ENCODE data around the gene CACNG8. TPM values are rescaled to one million over a fixed set of nuclear protein-coding genes. Genes with fewer than 3 reads are reported as not detected.
"Not testable (repeated sequence)": the region's sequence is repeated elsewhere in the genome, so short reads cannot be mapped to it uniquely, and the experiment has no call there.

The CACNG8 gene
- total RNA-seq, 4 donors from 2014 or later, result not detected

GRCh38 chr19:53944416-53944815 lies 18.3 kb upstream of the CACNG8 start:
- TF ChIP-seq CTCF (IDR thresholded peaks at IDR 0.05), result no peak
- ATAC-seq (ENCODE audit: low FRiP score) (no peak), DNase-seq (ENCODE audit: low spot score) (no peak)

- DNase-seq (ENCODE audit: low spot score), result no peak
- ATAC-seq (ENCODE audit: low FRiP score), result no peak
- TF ChIP-seq CTCF (IDR thresholded peaks at IDR 0.05), result no peak
Measured at GRCh38 chr19:53944933-53945332, 17.8 kb upstream of the CACNG8 start.

DNA sequence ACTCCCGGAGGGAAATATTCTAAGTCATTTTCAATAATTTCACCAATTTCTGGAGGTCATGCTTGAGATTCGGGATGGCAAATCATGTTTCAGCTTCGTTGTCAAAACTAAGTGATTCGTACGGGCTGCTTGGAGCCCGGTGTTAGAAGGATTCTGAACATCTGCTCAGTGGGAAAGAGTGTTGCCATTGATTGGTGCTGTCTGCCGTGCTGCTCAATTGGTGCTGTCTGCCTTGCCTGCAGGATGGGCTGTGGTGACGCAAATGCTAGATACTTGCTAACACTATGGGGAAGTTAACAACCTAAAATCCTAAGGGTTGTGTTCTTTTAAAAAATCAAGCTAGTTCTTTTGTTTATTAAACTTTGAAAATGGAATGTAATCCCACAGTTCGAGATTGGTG lies 17.3 kb upstream of the CACNG8 start:
- ATAC-seq (ENCODE audit: low FRiP score), result no peak
- no peak for DNase-seq (ENCODE audit: low spot score)
- no peak for TF ChIP-seq CTCF (IDR thresholded peaks at IDR 0.05)

- TF ChIP-seq CTCF (IDR thresholded peaks at IDR 0.05), result no peak
- DNase-seq (ENCODE audit: low spot score), result no peak
- ATAC-seq (ENCODE audit: low FRiP score), result no peak
Measured at GRCh38 chr19:53945998-53946397, 16.7 kb upstream of the CACNG8 start.

- no peak for ATAC-seq (ENCODE audit: low FRiP score)
- no peak for TF ChIP-seq CTCF (IDR thresholded peaks at IDR 0.05)
- DNase-seq (ENCODE audit: low spot score), result no peak
Measured at GRCh38 chr19:53947624-53948023, 15.1 kb upstream of the CACNG8 start.

DNA sequence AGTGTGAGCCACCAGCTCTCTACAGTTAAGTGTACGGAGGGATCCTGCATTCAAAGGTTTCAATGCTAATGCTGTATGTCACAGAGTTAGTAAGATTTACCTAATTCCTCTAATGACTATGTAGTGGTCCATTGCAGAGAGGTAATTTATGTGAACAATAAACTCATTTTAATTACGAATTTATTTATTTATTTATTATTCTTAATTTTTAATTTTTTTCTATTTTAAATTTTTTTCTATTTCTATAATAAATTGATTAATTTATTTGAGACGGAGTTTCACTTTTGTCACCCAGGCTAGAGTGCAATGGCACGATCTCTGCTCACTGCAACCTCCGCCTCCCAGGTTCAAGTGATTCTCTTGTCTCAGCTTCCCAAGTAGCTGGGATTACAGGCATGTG lies 14.1 kb upstream of the CACNG8 start:
- not testable (repeated sequence) for ATAC-seq (ENCODE audit: low FRiP score); DNase-seq (ENCODE audit: low spot score)

- ATAC-seq (ENCODE audit: low FRiP score) (no peak), DNase-seq (ENCODE audit: low spot score) (no peak)
- no peak for TF ChIP-seq CTCF (IDR thresholded peaks at IDR 0.05)
Measured at GRCh38 chr19:53951436-53951835, 11.3 kb upstream of the CACNG8 start.

DNA sequence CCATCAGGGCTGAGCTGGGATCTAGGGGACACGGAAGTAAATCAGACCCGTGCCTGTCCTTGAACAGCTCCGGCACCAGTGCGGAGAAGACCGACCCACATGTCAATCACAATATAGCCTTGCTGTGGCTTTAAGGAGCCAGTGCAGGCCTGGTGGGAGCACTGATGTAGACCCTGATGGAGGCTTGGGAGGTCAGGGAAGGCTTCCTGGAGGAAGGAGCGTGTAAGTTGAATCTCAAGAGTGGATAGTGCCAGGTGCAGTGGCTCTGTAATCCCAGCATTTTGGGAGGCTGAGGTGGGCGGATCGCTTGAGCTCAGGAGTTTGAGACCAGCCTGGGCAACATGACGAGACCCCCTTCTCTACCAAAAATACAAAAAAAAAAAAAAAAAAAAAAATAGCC lies 10.8 kb upstream of the CACNG8 start:
- ATAC-seq (ENCODE audit: low FRiP score) (no peak), DNase-seq (ENCODE audit: low spot score) (no peak)
- no peak for TF ChIP-seq CTCF (IDR thresholded peaks at IDR 0.05)

All from omental fat pad (tissue), 4 donors.